Measurements from ENCODE around the gene OLFM3. TPM values are rescaled to one million over a fixed set of nuclear protein-coding genes. Genes with fewer than 3 reads are reported as not detected.
A peak's percentile ranks its signal among the peaks of the same experiment; 100 is the strongest.

The OLFM3 gene
- total and polyA plus RNA-seq, 5 experiments from 2014 or later, result not detected

GRCh38 chr1:101820071-101820470, 176.7 kb downstream of the OLFM3 start:
- no peaks in the 10 kb centered on the region for H3K36me3 Mint-ChIP-seq
- no peak overlapping the region for H3K27ac Mint-ChIP-seq
- POLR2A ChIA-PET, result no interaction called here
- ATAC-seq, result no peak
- H3K4me3 Mint-ChIP-seq, result no peak overlapping the region
- peaks cover 0 to 22% (median 3%) of the 10 kb centered on the region in 5 donors for H3K27me3 Mint-ChIP-seq
- H3K4me1 Mint-ChIP-seq, result no peaks in the 10 kb centered on the region
- H3K9me3 Mint-ChIP-seq, result no peaks in the 10 kb centered on the region
- no peak for DNase-seq

GRCh38 chr1:101816262-101816661, 180.5 kb downstream of the OLFM3 start:
- no peak for DNase-seq
- H3K4me3 Mint-ChIP-seq, result no peak overlapping the region

GRCh38 chr1:101798417-101798816, 198.3 kb downstream of the OLFM3 start:
- no peaks in the 10 kb centered on the region for H3K4me1 Mint-ChIP-seq
- ATAC-seq, result no peak
- POLR2A ChIA-PET, result no interaction called here

More at GRCh38 chr1:101816262-101816661, 180.5 kb downstream of the OLFM3 start:
- H3K36me3 Mint-ChIP-seq, result no peaks in the 10 kb centered on the region
- no peaks in the 10 kb centered on the region for H3K4me1 Mint-ChIP-seq
- peaks cover 0 to 16% (median 0%) of the 10 kb centered on the region in 5 donors for H3K27me3 Mint-ChIP-seq
- H3K9me3 Mint-ChIP-seq, result peaks cover 0 to 11% (median 0%) of the 10 kb centered on the region in 9 donors
- H3K27ac Mint-ChIP-seq, result no peak overlapping the region
- ATAC-seq, result no peak
- POLR2A ChIA-PET, result no interaction called here

GRCh38 chr1:101797722-101798121, 199.0 kb downstream of the OLFM3 start:
- H3K4me1 Mint-ChIP-seq, result no peaks in the 10 kb centered on the region
- H3K4me3 Mint-ChIP-seq, result no peak overlapping the region
- no peaks in the 10 kb centered on the region for H3K36me3 Mint-ChIP-seq
- ATAC-seq (no peak), DNase-seq (no peak)
- peaks cover 0 to 3% (median 0%) of the 10 kb centered on the region in 5 donors for H3K27me3 Mint-ChIP-seq
- no peaks in the 10 kb centered on the region for H3K9me3 Mint-ChIP-seq
- H3K27ac Mint-ChIP-seq, result no peak overlapping the region
- POLR2A ChIA-PET, result no interaction called here

More at GRCh38 chr1:101798417-101798816, 198.3 kb downstream of the OLFM3 start:
- DNase-seq, result no peak
- Mint-ChIP-seq H3K9me3 (no peaks in the 10 kb centered on the region), H3K27me3 (peaks cover 0 to 3% (median 0%) of the 10 kb centered on the region in 5 donors), H3K4me3 (no peak overlapping the region), H3K27ac (no peak overlapping the region), H3K36me3 (no peaks in the 10 kb centered on the region)

- H3K4me1 Mint-ChIP-seq, result no peaks in the 10 kb centered on the region
- H3K27me3 Mint-ChIP-seq, result peaks cover 0 to 10% (median 6%) of the 10 kb centered on the region in 5 donors
- no peak for ATAC-seq
- H3K4me3 Mint-ChIP-seq, result no peak overlapping the region
- POLR2A ChIA-PET, result no interaction called here
- no peak for DNase-seq
- no peak overlapping the region for H3K27ac Mint-ChIP-seq
- no peaks in the 10 kb centered on the region for H3K36me3 Mint-ChIP-seq
- no peaks in the 10 kb centered on the region for H3K9me3 Mint-ChIP-seq
These were observed 215.4 kb downstream of the OLFM3 start for GRCh38 chr1:101781201-101781831.

- H3K4me3 Mint-ChIP-seq, result no peak overlapping the region
- H3K27ac Mint-ChIP-seq, result peak overlapping the region in 1 of 10 donors; percentile 74
- ATAC-seq, result no peak
- no peaks in the 10 kb centered on the region for H3K36me3 Mint-ChIP-seq
- POLR2A ChIA-PET, result no interaction called here
- H3K4me1 Mint-ChIP-seq, result no peaks in the 10 kb centered on the region
- DNase-seq, result no peak
- peaks cover 0 to 11% (median 6%) of the 10 kb centered on the region in 5 donors for H3K27me3 Mint-ChIP-seq
- peaks cover 0 to 1% (median 0%) of the 10 kb centered on the region in 9 donors for H3K9me3 Mint-ChIP-seq
These were observed 227.2 kb downstream of the OLFM3 start for GRCh38 chr1:101769520-101769919.

GRCh38 chr1:101757985-101758384, 238.7 kb downstream of the OLFM3 start:
- no peak for DNase-seq
- POLR2A ChIA-PET, result no interaction called here

GRCh38 chr1:101756411-101756810, 240.3 kb downstream of the OLFM3 start:
- no peak for ATAC-seq
- no peaks in the 10 kb centered on the region for H3K36me3 Mint-ChIP-seq
- no peaks in the 10 kb centered on the region for H3K9me3 Mint-ChIP-seq
- no peak overlapping the region for H3K4me3 Mint-ChIP-seq
- H3K27ac Mint-ChIP-seq, result no peak overlapping the region
- POLR2A ChIA-PET, result no interaction called here
- H3K27me3 Mint-ChIP-seq, result peaks cover 0 to 4% (median 0%) of the 10 kb centered on the region in 5 donors
- no peaks in the 10 kb centered on the region for H3K4me1 Mint-ChIP-seq
- no peak for DNase-seq

More at GRCh38 chr1:101757985-101758384, 238.7 kb downstream of the OLFM3 start:
- Mint-ChIP-seq H3K27me3 (peaks cover 0 to 5% (median 0%) of the 10 kb centered on the region in 5 donors), H3K36me3 (no peaks in the 10 kb centered on the region), H3K4me3 (no peak overlapping the region), H3K4me1 (no peaks in the 10 kb centered on the region), H3K9me3 (no peaks in the 10 kb centered on the region), H3K27ac (no peak overlapping the region)
- ATAC-seq, result no peak
